ENCODE measurements around the gene DUOXA1. TPM values are rescaled to one million over a fixed set of nuclear protein-coding genes. Genes with fewer than 3 reads are reported as not detected.

The DUOXA1 gene
- total and polyA plus RNA-seq, 2 experiments from 2014 or later = not detected

DNA sequence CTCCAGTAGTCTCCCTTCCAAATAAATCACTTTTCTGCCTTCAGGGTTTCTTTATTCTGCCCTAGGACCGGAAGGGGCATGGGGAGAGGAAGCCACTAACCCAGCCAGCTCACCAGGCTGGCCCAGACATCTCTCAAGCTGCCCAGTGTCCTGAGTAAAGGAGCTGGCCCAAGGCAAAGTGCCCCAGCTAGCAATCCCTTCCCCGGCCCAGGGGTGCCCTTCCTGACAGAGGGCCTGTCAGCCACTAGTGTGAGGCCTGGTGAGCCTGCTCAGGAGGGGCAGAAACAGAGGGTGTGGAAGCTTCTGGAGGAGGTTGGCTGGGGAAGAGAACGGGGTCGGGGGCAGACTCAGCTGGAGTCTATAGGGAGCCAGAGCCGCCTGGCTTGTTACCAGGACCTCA lies 35.9 kb upstream of the DUOXA1 start (continued):
- TF ChIP-seq REST (IDR thresholded peaks at IDR 0.05; ENCODE audit: unreplicated experiment) = no peak
- TF ChIP-seq, protein P1, sequence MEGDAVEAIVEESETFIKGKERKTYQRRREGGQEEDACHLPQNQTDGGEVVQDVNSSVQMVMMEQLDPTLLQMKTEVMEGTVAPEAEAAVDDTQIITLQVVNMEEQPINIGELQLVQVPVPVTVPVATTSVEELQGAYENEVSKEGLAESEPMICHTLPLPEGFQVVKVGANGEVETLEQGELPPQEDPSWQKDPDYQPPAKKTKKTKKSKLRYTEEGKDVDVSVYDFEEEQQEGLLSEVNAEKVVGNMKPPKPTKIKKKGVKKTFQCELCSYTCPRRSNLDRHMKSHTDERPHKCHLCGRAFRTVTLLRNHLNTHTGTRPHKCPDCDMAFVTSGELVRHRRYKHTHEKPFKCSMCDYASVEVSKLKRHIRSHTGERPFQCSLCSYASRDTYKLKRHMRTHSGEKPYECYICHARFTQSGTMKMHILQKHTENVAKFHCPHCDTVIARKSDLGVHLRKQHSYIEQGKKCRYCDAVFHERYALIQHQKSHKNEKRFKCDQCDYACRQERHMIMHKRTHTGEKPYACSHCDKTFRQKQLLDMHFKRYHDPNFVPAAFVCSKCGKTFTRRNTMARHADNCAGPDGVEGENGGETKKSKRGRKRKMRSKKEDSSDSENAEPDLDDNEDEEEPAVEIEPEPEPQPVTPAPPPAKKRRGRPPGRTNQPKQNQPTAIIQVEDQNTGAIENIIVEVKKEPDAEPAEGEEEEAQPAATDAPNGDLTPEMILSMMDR (conservative IDR thresholded peaks at IDR 0.05; ENCODE audit: low read depth in 2 of 2) = no peak
- TF ChIP-seq JUNB (IDR thresholded peaks at IDR 0.05; ENCODE audit: unreplicated experiment) = no peak
- no peak for TF ChIP-seq CREB1 (CRISPR knock-in tag; IDR thresholded peaks at IDR 0.05; ENCODE audit: low read depth)
- no peak for TF ChIP-seq ZNF331 (CRISPR knock-in tag; IDR thresholded peaks at IDR 0.05; ENCODE audit: low read depth)
- TF ChIP-seq STAT1 (IDR thresholded peaks at IDR 0.05; ENCODE audit: unreplicated experiment) = no peak
- no peak for TF ChIP-seq EZH2 (IDR thresholded peaks at IDR 0.05; ENCODE audit: low read depth, unreplicated experiment)
- TF ChIP-seq NANOG (IDR thresholded peaks at IDR 0.05; ENCODE audit: borderline replicate concordance) = no peak

DNA sequence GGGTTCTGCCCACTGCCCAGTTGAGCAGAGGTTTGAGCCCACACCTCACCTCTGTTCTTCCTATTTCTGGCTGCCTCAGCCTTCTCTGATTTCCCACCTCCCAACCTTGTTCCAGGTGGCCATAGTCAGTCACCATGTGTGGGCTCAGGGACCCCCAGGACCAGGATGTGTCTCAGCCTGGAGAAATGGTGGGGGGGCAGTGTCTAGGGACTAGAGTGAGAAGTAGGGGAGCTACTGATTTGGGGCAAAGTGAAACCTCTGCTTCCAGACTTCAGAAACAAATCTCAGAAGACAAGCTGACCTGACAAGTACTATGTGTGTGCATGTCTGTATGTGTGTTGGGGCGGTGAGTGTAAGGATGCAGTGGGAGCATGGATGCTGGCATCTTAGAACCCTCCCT lies 35.2 kb upstream of the DUOXA1 start:
- H3K27me3 ChIP-seq (ENCODE audit: insufficient read depth) = no peaks in the 10 kb centered on the region
- H3K4me1 Mint-ChIP-seq = peaks cover 24% of the 10 kb centered on the region
- H3K27ac ChIP-seq (ENCODE audit: low read depth) = no peak overlapping the region
- H3K27ac Mint-ChIP-seq = no peak overlapping the region
- H3F3A ChIP-seq (replicated peaks; ENCODE audit: low read depth) = no peaks in the 10 kb centered on the region; the same call in 1 of the 2 replicates
- no peak overlapping the region for H3K4me3 ChIP-seq
- H3K36me3 Mint-ChIP-seq (ENCODE audit: low read depth) = no peaks in the 10 kb centered on the region; the same call in 1 of the 3 replicates
- H3K4me1 ChIP-seq (ENCODE audit: insufficient read depth) = peaks cover 23% of the 10 kb centered on the region
- no peak overlapping the region for H2AFZ ChIP-seq
- H3K36me3 ChIP-seq (ENCODE audit: insufficient read depth) = no peaks in the 10 kb centered on the region
- H3K27me3 Mint-ChIP-seq (ENCODE audit: insufficient read depth, low read depth, poor library complexity) = peaks cover 24% of the 10 kb centered on the region
- DNase-seq (ENCODE audit: low spot score) (no peak), ATAC-seq (no peak)
- no peaks in the 10 kb centered on the region; the same call in 2 of the 3 replicates for H3K9me3 Mint-ChIP-seq
- H3K4me2 ChIP-seq = no peak overlapping the region
- no peaks in the 10 kb centered on the region for H3K9me2 ChIP-seq (ENCODE audit: insufficient read depth)
- peak overlapping the region; percentile 25; the same call in 2 of the 3 replicates for H3K4me3 Mint-ChIP-seq
- H3K79me2 ChIP-seq (replicated peaks; ENCODE audit: insufficient read depth) = no peaks in the 10 kb centered on the region
- no peaks in the 10 kb centered on the region for H4K20me1 ChIP-seq (replicated peaks; ENCODE audit: insufficient read depth)
- TF ChIP-seq ETS1 (IDR thresholded peaks at IDR 0.05) (no peak), JUNB (IDR thresholded peaks at IDR 0.05; ENCODE audit: unreplicated experiment) (no peak), STAT1 (IDR thresholded peaks at IDR 0.05; ENCODE audit: unreplicated experiment) (no peak), ZNF331 (CRISPR knock-in tag; IDR thresholded peaks at IDR 0.05; ENCODE audit: low read depth) (no peak), POLR2AphosphoS5 (IDR thresholded peaks at IDR 0.05; ENCODE audit: low read depth) (no peak), REST (IDR thresholded peaks at IDR 0.05; ENCODE audit: unreplicated experiment) (no peak), CREB1 (CRISPR knock-in tag; IDR thresholded peaks at IDR 0.05; ENCODE audit: low read depth) (no peak), EZH2 (IDR thresholded peaks at IDR 0.05; ENCODE audit: low read depth, unreplicated experiment) (no peak), ZNF114 (CRISPR knock-in tag; IDR thresholded peaks at IDR 0.05) (no peak), EZH2phosphoT487 (IDR thresholded peaks at IDR 0.05; ENCODE audit: unreplicated experiment) (no peak)
- TF ChIP-seq, protein P1 (conservative IDR thresholded peaks at IDR 0.05; ENCODE audit: low read depth in 2 of 2) = no peak
